GM10266 (cell line): ENCODE data around the gene ERMARD.

ENCODE experiments used
- DNase-seq: peaks from one replicate; pipeline ENCODE4 v3.0.0; 2012; ENCODE audit errors: extremely low spot score
- TF ChIP-seq, protein P1 (sequence below): IDR thresholded peaks from 2 replicates; pipeline ENCODE4 v1.5.1; 2012; ENCODE audit warnings: mild to moderate bottlenecking, low read depth; ENCODE audit not compliant: control insufficient read depth, insufficient read depth; ENCODE audit errors: missing control alignments

Gene ERMARD

DNA sequence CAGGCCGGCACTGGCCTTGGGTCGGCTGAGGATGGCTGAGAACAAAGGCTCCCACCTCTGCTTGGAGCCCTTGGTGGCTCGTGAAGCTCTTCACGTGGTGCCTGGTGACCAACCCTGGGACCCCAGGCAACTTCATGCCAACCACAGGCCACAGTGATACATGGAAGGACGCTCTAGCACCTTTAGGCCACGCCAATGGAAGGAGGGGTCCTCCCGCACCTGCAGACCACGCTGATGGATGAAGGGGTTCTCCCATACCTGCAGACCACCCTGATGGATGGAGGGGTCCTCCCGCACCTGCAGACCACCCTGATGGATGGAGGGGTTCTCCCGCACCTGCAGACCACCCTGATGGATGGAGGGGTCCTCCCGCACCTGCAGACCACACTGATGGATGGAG lies 62.5 kb downstream of the ERMARD start:
- no peak for DNase-seq
- TF ChIP-seq, protein P1, sequence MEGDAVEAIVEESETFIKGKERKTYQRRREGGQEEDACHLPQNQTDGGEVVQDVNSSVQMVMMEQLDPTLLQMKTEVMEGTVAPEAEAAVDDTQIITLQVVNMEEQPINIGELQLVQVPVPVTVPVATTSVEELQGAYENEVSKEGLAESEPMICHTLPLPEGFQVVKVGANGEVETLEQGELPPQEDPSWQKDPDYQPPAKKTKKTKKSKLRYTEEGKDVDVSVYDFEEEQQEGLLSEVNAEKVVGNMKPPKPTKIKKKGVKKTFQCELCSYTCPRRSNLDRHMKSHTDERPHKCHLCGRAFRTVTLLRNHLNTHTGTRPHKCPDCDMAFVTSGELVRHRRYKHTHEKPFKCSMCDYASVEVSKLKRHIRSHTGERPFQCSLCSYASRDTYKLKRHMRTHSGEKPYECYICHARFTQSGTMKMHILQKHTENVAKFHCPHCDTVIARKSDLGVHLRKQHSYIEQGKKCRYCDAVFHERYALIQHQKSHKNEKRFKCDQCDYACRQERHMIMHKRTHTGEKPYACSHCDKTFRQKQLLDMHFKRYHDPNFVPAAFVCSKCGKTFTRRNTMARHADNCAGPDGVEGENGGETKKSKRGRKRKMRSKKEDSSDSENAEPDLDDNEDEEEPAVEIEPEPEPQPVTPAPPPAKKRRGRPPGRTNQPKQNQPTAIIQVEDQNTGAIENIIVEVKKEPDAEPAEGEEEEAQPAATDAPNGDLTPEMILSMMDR = no peak

DNA sequence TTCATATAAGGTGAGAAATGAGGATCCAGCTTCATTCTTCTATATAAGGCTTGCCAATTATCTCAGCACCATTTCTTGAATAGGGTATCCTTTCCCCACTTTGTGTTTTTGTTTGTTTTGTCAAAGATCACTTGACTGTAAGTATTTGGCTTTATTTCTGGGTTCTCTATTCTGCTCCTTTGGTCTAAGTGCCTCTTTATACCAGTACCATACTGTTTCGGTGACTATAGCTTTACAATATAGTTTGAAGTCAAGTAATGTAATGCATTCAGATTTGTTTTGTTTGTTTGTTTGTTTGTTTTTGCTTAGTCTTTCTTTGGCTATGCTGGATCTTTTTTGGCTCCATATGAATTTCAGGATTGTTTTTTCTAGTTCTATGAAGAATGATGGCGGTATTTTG lies 64.6 kb downstream of the ERMARD start:
- DNase-seq = no peak
- TF ChIP-seq, protein P1 = no peak

DNA sequence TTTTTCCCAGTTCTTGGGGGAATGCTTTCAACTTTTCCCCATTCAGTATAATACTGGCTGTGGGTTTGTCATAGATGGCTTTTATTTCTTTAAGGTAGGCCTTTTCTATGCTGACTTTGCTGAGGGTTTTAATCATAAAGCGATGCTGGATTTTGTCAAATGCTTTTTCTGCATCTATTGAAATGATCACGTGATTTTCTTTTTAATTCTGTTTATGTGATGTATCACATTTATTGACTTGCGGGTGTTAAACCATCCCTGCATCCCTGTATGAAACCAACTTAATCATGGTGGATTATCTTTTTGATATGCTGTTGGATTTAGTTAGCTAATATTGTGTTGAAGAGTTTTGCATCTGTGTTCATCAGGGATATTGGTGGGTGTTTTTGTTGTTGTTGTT lies 65.6 kb downstream of the ERMARD start:
- TF ChIP-seq, protein P1 = no peak
- DNase-seq = no peak

DNA sequence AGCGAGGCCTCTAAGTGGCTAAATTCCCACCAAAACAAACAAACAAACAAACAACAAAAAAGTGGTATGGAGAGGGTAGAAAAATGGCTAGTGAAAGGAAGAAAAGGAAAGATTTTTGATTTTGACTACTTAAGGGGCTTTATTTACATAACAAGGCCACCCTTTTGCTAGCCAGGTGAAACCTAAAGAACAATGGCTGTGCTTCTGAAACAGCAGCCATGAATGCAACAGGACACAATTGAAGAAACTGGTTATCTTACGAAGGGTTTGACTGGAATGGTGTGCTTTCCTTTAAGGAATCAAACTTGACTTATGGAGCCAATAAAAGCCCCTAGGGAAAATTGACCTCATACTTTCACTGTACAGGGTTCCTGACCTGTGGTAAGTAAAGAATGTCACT lies 68.9 kb downstream of the ERMARD start:
- TF ChIP-seq, protein P1 = no peak
- DNase-seq = no peak

DNA sequence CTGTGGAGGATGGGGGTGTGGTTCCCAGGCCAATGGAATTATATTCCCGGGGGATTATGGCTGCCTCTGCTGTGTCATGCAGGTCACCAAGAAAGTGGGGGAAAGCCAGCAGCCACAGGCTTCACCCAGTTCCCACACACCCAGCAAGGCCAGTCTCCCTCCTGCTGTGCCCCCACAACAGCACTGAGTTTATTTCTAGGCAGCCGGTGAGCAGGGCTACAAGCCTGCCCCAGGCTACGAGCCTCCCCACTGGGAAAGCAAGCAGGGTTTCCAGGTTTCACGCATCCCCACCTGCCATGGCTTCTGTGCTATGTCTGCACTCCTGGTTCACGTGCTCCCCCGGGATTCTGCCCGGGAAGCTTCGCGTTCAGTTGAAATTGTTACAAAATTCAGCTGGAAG lies 72.6 kb downstream of the ERMARD start:
- TF ChIP-seq, protein P1 = no peak
- no peak for DNase-seq

DNA sequence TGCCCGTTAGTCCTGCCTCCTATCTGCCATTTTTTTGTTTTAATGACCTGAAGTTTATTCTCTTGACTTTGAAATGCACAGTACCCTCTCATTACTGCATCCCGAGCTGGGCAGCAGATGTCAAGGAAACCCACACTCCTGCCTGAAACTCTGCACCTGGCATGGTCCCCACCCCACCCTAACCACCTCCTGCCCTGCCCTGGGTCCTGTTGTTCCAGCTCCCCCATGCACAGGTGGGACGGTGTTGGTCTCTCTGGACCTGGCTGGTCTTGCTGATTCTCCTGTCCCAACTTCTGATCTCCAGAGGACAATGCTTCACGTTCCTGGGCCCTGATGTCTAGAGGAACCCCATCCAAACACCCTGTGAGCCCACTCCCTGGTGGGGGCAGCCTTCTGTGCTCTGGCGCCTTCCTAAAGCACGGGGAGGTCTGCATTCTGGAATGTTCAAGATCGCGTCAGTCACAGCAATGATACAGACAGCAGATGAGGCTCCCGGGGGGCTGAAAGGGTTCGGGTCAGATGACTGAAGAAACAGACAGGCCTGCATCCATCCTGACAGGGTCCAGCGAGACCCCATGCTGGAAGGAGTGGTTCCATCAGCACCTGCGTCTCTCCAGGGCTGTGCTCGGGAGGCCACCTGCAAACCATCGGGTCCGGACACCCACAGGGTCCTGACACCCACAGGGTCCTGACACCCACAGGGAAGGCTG lies 73.6 kb downstream of the ERMARD start:
- TF ChIP-seq, protein P1 = no peak
- DNase-seq = no peak

DNA sequence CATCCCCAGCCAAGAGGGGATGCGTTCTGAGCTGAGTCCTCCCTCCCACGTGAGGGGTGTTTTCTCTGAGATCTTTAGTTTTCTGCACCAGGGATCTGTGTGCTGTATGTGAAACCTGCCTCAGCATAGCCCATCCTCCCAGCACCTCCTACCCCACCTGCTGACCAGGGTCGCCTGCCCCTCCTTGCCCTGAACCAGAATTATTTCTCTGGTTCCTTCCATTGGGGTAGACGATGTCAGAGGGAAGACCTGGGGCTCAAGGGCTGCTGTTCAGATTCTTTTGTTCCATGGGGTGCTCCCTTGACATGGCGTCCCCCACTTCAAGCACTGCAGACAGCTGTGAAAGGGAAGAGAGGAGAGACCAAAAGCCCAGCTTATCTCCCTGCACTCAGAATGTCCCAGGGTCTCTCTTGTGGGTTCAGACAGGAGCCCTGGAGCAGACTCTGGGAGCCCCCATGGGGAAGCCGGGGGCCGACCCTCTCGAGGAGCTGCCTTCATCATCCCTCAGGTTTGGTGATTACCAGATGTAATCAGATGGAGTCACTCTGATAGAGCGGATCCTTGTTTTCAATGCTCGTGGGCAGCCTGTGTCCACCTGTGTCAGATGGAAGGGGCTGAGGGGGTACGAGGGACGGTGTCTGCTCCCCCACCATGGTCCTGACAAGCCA lies 74.3 kb downstream of the ERMARD start:
- TF ChIP-seq, protein P1 = no peak
- no peak for DNase-seq
